Prostate gland (tissue), 2 donors: ENCODE data around the gene CMTM1.

Source experiments
- CTCF ChIP-seq, 4 experiments: fragments of 200-600 bp in 2 of 4; fragments of 450-650 bp in 2 of 4; sonication (generic) in 2 of 4; IDR thresholded peaks; 1 replicate in 3 of 4; 2 replicates in 1 of 4; pipeline ENCODE4 v1.5.1; 2016 to 2019; ENCODE audit warnings: antibody characterized with exemption in 4 of 4, mild to moderate bottlenecking in 2 of 4, moderate library complexity in 2 of 4
- POLR2A ChIP-seq: fragments of 450-650 bp; IDR thresholded peaks from one replicate; pipeline ENCODE4 v1.6.1; 2016; ENCODE audit warnings: antibody characterized with exemption, mild to moderate bottlenecking
- POLR2AphosphoS5 ChIP-seq: sonication (generic); formaldehyde crosslinking; IDR thresholded peaks from one replicate; pipeline ENCODE4 v1.6.1; 2017; ENCODE audit warnings: antibody characterized with exemption

GRCh38 chr16:66549284-66550131 is 16.7 kb upstream of the CMTM1 start, which contains the start of gene TK2:
- TF ChIP-seq CTCF (IDR thresholded peaks at IDR 0.05) (peak in 2 of 4 experiments; percentile 26 to 29), POLR2A (peak; percentile 40), POLR2AphosphoS5 (no peak)
